ENCODE results near the gene NMNAT2.
"Not testable (repeated sequence)": the region's sequence is repeated elsewhere in the genome, so short reads cannot be mapped to it uniquely, and the experiment has no call there.

NMNAT2 gene

DNA sequence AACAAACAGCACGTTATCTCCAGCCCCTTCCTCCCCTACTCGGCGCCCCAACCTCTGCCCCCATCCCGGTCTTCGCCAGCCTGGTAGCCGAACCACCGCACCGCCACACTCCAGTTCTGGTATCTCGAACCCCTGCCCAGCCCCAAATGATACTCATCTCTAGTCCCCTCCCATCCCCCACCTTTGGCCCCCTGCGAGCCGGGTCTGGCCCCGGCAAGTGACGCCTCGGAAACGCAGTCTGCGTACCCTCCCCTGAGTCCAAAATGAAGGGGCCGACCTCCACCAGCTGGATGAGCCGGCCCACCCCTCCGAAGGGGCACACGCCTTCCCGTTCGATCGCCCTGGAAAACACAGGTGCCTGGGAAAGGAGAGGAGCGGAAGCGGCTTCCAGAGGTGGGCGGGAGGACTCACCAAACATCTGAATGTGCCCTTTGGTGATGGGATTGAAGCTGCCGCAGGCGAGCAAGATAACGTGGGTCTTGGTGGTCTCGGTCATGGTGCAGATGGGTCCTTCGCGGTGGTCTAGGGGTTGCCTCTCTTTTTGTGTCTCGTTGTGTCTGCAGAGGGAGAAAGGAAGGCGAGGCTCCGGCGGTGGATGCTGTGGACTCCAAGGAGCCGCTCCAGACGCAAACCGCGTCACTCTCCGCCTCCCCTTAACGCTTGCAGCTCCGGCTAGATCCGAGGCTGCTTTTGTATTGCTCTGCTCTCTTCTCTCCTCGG lies at the start of gene NMNAT2:
Gene NMNAT2 (minus strand): TSS at position 609 of the 720 bp plus-strand sequence. CDS start 113 bp downstream, at position 496.
- no peak for DNase-seq (ENCODE audit: low read depth in 2 of 2)

DNA sequence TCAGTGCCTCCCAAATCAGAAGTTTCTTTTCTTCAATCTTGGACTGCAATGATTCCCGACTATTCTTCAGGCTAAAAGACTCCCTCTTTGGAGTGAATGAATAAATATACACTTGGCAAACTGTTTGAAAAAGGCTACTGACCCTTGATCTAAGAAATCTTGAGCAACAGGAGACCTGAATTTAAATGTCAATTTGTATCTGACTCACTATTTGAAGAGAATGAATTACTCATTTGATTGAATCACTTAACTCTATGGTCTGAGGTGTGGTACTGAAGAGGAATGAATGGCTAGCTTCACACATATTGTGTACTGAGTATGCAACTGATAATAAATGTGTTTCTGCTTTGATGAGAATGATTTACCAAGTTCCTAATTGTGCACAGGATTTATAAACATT lies 49.5 kb upstream of the NMNAT2 start:
- DNase-seq (ENCODE audit: low read depth in 2 of 2): no peak

DNA sequence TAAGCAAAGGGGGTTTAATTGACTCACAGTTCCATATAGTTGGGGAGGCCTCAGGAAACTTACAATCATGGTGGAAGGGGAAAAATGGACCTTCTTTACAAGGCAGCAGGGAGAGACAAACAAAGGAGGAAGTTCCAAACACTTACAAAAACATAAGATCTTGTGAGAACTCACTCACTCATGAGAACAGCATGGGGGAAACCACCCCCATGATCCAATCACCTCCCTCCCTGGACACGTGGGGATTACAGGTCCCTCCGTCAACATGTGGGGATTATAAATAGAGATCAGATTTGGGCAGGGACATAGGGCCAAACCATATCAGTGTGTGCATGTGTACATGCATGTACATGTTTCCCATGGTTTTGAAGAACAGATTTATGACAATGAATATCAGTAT lies 48.6 kb upstream of the NMNAT2 start:
- no peak for DNase-seq (ENCODE audit: low read depth in 2 of 2)

DNA sequence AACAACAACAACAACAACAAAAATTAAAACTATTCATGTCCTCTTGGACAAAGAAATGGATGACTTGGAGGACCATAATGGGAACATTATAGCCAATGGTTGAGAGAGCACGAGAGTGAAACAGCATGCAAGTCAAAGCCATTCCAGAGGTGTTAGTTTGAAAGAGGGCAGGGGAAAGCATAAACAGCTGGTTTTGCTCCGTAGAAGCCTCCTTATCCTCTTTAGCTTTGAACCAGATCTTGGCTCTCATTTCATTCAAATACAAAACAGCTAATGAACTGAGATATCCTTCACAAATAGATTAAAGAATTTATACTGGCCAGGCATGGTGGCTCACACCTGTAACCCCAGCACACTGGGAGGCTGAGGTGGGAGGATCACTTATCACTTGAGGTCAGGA lies 45.4 kb upstream of the NMNAT2 start:
- DNase-seq (ENCODE audit: low read depth in 2 of 2): no peak

DNA sequence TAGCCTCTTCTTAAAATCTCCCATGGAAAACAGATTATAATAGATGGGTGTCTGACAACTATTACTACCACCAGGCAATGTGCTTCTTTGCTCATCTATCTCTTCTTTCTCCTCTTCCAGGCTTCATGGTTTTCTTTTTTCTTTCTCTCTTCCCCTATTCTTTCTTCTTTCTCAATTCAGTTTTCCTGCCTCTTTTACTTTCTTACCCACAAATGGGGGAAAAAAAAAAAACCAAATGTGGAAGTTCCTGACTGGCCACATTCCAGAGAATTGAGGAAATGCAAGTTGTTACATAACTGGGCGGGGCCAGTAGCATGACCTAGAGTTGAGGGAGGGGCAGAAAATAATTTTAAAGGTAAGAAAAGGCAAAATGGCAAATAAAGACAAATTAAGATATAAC lies 43.2 kb upstream of the NMNAT2 start:
- DNase-seq (ENCODE audit: low read depth in 2 of 2): no peak

DNA sequence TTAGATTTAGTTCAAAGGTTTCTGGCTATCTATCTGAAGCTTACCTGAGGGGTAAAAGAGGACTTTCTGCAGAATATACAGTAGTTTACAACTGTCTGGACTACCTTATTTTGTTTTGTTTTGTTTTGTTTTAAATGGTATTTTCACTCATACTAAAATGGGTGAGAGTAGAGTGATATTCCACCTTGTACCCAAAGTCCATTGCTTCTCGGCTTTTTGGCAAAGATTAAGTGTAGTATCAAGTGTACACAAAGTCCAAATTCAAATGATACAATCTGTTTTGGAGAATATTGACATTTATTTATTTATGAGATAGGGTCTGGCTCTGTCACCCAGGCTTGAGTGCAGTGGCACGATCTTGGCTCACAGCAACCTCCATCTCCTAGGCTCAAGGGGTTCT lies 42.4 kb upstream of the NMNAT2 start:
- no peak for DNase-seq (ENCODE audit: low read depth in 2 of 2)

DNA sequence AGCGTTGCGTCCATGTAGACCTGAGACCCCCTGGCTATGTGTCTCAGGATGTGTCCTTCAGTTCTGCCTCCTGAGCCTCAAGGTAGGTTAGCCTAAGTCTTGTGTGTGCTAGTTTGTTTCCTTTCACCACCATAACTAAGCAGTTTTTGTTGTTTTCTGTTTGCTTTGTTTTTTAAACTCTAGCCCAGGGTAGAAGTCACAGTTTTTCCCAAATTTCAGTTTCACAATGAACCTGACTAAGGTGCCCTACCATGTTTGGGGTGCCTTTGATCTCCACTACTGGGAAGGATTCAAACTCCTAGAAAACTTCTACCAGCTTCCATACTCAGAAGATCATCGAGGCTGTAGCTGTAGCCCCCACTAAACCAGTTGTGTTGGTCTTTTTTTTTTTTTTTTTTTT lies 39.3 kb upstream of the NMNAT2 start:
- no peak for DNase-seq (ENCODE audit: low read depth in 2 of 2)

DNA sequence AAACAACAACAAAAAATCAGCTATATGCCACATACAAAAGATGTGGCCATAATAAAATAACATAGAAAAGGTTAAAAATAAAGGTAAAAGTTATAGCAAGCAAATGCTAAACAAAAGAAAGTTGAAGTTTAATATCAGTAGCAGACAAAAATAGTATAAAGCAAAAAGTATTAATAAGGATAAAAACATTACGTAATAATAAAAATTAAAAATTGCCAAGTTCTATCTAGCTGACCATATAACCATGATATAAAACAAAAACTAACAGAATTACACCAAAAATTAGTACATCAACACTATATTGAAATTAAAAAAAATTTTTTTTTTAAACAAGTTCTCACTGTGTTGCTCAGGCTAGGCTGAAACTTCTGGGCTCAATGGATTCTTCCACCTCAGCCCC lies 38.6 kb upstream of the NMNAT2 start:
- no peak for DNase-seq (ENCODE audit: low read depth in 2 of 2)

DNA sequence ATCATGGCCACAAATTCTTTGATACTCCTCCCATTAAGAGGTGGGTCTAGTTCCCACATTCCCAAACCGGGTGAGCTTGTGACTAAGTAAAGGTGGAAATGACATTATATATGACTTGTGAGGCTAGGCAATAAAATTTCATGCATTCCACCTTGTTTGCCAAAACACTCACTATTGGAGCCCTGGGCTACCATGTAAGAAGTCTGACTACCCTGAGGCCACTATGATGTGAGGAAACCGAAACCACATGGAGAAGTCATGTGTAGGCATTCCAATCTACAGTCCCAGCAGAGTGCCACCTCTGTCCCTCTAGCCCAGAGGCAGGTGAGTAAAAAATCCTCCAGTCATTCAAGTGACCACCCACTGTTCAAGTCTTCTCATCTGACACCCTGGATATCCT lies 36.2 kb upstream of the NMNAT2 start:
- DNase-seq (ENCODE audit: low read depth in 2 of 2): no peak

DNA sequence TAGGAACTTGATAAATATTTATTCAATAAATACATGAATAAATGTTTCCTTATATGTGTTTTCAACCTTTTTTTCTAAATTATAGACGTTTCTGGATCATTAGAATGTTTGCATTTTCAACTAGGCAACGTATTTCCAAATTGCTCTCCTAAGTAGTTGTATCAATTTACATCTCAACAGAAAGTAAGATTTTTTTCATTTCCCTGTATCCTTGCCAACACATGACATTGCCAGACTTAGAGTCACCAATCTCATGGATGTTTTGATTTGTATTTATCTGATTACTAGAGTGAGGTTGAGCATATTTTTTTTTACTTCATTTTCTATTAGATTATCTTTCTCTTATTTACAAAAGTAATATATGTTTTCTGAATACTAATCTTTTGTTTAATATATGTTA lies 31.9 kb upstream of the NMNAT2 start:
- DNase-seq (ENCODE audit: low read depth in 2 of 2): no peak

DNA sequence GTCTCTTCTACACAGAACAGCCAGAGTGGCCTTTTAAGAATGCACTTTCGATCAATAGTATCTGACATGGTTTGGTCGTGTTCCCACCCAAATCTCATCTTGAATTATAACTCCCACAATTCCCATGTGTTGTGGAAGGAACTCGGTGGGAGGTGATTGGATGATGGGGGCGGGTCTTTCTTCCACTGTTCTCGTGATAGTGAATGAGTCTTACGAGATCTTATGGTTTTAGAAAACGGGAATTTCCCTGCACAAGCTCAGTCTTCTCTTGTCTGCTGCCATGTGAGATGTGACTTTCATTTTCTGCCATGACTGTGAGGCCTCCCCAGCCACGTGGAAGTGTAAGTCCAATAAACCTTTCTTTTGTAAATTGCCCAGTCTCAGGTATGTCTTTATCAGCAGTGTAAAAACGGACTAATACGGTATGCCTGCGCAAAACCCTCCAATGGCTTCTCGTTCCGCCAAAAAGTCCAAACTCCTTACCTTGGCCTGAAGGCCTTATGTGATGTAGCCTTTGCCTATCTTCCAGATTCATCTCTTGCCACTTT lies 31.1 kb upstream of the NMNAT2 start:
- no peak for DNase-seq (ENCODE audit: low read depth in 2 of 2)

DNA sequence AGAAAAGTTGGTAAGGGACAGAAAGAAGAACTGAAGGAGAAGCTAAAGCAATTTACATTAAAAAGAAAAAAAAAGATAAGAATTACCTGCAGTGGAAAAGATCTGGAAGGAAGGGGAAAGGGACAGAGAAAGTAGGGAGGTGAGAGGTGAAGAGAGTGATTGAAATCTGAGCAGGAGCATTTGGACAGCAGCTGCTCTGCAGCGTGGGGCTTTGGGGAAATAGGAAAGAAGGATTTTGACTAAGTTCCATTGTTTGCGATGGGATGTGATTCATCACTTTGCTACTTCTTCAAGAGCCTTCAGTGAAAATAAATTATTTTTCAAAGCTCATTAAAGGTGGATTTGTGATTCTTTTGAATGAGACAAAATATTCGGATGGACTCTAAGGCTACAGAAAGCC lies 26.1 kb upstream of the NMNAT2 start:
- no peak for DNase-seq (ENCODE audit: low read depth in 2 of 2)

DNA sequence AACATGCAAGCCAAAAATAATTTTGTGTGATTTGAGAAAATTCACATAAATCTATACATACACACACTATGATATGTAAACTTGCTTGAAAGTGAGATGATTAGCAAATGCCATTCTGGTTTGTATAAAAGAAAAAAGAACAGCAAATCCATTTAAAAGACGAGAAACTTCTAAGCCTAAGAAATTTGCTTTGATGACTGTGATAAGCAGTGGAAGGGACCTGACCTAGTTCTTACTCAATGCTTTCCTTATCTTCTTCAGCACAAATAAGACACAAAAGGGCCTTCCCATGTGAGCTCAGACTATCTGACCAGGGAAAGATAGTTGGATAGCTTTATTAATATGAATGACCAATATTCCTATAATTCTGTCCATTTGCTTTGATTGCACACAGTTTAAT lies 25.3 kb upstream of the NMNAT2 start:
- no peak for DNase-seq (ENCODE audit: low read depth in 2 of 2)

DNA sequence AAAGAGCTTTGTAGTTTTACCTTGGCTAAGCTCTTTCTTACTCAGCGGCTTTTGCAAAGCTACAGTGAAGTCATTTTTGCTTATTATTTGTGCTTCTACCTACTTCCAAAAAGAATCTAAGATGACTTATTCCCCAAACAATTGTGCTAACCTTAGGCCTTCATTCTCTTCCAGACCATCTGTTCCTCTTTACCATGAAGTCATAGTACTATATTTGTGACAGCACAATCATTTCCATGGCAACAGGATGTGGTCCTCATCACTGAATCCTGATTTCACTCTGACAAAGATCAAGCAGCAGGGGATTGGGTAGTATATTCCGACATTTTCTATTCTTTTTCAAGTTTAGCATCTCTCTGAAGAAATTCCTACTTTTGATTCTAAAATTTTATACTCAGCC lies 24.8 kb upstream of the NMNAT2 start:
- no peak for DNase-seq (ENCODE audit: low read depth in 2 of 2)

DNA sequence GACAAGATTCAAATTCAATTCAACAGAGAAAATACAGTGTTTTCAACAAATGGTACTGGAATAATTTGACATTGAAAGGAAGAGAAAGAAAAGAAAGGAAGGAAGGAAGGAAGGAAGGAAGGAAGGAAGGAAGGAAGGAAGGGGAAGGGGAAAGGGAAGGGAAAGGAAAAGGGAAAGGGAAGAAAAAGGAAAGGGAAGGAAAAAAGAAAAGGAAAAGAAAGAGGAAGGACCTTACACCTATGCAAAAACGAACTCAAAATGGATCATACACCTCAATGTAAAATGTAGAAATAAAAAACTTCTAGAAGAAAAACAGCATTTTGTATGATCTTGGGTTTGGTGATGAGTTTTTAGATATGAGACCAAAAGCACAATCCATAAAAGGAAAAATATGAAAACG lies 19.9 kb upstream of the NMNAT2 start:
- no peak for DNase-seq (ENCODE audit: low read depth in 2 of 2)

DNA sequence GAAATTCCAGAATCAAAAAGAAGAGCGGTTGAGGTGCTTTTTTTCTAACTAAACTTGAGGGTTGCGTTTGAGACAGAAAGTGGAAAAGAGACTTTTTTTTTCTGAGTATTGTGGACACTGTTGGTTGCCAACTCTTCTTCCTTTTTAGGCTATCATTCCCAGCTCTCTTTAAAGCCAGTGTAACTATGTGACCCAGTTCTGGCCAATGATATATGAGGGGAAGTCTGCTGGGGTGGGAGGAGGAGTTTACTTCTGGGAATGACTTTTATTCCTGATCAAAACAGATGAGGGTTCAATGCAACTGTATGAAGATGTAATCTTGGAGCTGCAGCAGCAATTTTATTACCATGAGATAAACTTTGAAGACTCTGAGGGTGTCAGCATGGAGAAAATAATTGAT lies 17.3 kb upstream of the NMNAT2 start:
- no peak for DNase-seq (ENCODE audit: low read depth in 2 of 2)

DNA sequence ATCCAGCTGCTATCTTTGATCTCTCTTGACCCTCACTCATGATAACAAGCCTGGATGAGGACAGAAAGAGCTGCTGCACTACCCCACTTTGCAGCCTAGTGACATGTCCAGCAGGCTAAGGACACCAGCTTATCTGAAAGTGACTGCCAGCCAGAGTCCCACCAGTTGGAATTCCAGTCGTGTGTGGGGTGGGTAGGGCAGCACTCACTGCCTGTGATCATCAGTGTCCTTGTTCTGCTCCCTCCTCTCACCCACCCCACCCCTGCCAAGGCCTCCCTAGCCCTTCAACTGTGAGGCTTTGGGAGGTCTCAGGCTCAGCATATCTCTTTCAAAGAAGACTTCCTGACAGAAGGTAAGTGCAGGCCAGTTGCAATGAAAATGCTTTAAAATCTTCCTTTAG lies 15.5 kb upstream of the NMNAT2 start:
- no peak for DNase-seq (ENCODE audit: low read depth in 2 of 2)

DNA sequence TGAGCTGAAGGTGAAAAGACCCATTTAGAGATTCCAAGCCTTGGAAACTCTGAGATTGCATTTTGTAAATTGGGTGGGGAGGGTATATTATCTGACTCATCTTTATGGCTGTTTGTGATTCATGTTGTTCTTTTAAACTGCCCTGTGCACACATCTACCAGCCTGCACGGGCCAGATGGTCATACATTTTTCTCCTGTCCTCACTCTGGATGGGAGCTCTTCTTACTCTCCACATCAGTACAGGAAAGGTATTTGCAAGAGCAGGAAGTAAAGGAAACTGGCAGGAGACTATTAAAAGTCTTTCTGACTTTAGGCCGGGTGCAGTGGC lies 14.3 kb upstream of the NMNAT2 start:
- no peak for DNase-seq (ENCODE audit: low read depth in 2 of 2)

DNA sequence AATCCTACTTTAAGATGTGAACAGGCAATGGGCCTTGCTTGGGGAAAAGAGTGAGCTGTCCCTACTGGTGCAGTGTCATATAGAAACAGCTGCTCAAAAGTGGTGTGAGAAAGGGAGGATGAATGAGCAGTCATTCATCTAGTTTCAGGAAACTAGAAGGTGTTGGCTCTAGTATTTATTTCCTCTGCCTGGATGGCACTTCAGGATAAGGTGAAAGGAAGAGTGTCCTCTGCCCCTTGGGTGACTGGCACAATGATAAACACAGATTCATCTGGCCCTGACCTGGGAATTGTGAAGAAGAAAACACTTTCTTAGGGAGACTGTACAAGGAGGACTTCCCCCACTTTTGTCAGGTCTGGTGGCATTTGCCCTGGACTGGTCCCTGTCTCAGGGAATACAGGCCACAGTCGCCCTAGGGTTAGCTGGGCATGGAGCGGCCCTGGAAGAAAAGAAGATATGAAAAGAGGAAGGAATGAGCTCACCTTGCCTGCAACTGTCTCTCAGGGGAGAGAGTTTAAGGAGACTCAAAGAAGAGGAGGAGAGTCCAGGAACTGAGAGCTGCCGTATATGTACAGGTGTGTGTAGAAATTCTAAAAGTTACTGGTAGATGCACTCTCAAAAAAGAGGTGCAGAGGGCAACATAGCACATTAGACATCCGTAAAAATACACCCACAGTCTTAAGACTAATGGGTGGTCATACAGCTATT lies 13.8 kb upstream of the NMNAT2 start:
- no peak for DNase-seq (ENCODE audit: low read depth in 2 of 2)

DNA sequence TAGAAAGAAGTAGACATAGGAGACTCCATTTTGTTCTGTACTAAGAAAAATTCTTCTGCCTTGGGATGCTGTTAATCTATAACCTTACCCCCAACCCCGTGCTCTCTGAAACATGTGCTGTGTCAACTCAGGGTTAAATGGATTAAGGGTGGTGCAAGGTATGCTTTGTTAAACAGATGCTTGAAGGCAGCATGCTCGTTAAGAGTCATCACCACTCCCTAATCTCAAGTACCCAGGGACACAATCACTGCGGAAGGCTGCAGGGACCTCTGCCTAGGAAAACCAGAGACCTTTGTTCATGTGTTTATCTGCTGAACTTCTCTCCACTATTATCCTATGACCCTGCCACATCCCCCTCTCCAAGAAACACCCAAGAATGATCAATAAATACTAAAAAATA lies 9.4 kb upstream of the NMNAT2 start:
- DNase-seq (ENCODE audit: low read depth in 2 of 2): not testable (repeated sequence)

DNA sequence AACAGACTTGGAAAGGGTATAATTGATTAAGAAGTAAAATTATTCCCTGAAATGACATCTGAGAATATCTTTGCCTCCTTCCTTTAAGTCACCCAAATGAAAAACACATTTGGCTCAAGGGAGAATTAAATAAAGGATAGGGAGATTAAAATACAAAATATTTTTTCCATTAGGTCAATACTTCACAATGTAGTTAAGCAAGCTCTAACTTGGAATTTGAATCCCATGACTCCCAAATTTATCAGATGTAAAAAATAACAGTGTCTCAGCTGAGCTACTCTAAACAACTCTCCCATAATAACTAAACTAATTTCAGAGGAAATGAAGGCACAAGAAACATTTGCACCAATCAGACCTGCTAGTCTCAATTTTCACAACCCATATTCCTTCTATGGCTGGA lies 6.5 kb upstream of the NMNAT2 start:
- no peak for DNase-seq (ENCODE audit: low read depth in 2 of 2)

DNA sequence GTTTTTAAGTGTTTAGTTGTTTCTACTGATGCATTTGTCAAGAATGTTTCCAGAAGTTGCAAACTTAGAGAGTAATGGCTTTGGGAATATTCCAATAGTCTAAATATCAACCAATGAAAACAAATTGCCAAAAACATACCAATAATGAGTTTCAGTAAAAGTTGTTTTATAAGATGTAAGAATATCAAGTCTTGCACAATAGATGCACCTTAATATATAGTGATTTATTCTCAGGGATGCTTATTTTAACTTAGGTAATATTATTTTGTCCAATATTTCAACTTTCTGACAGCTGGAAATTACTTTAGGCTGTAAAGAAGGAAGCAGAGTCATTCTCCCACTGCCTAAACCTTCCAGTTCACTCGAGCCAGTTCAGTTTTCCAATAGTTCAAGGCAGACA lies 5.4 kb upstream of the NMNAT2 start:
- no peak for DNase-seq (ENCODE audit: low read depth in 2 of 2)

DNA sequence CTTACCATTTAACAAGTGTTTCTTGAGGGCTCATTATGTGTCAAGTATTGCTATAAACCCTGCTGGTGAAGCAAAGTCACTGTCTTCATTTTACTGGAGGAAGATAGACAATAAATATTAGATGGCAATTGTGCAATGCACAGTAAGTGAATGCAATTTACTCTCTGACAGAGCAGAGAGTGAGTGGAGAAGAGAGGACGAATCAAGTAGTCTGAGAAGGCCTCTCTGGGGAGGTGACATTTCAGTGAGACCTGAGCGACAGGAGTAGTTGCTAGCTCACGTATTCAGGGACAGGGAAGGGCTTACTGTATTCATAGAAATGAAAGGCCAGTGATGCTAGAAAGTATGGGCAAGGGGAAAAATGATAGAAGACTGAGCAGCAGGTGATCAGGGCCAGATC lies 1.2 kb upstream of the NMNAT2 start:
- DNase-seq (ENCODE audit: low read depth in 2 of 2): no peak

DNA sequence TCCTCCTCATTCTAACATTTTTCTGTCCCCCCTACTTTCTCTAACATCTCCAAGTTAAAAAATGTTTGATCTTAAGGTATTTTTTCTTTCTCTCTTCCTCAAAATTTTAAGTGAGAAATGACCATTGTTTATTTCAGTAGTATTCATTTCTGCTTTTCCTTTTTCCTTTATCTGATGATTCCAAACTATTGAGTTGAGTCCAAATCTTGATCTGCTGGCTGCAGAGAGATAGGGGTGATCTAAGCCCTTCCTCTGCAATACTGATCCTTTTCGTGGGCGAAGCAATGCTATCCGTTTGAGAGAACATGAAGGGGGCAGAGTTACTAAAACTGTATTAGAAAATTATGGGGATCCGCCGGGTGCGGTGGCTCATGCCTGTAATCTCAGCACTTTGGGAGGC lies 516 bp upstream of the NMNAT2 start:
- DNase-seq (ENCODE audit: low read depth in 2 of 2): no peak
